HG03342 (cell line): Measurements from ENCODE around the gene ZNF174.
A peak's percentile ranks its signal among the peaks of the same experiment; 100 is the strongest.

Experiments
- ATAC-seq: cut with Tn5 transposase; IDR thresholded peaks from one replicate; pipeline ENCODE4 v1.9.1; 2021; ENCODE audit warnings: mild to moderate bottlenecking, moderate library complexity; ENCODE audit not compliant: unreplicated experiment

The ZNF174 gene

DNA sequence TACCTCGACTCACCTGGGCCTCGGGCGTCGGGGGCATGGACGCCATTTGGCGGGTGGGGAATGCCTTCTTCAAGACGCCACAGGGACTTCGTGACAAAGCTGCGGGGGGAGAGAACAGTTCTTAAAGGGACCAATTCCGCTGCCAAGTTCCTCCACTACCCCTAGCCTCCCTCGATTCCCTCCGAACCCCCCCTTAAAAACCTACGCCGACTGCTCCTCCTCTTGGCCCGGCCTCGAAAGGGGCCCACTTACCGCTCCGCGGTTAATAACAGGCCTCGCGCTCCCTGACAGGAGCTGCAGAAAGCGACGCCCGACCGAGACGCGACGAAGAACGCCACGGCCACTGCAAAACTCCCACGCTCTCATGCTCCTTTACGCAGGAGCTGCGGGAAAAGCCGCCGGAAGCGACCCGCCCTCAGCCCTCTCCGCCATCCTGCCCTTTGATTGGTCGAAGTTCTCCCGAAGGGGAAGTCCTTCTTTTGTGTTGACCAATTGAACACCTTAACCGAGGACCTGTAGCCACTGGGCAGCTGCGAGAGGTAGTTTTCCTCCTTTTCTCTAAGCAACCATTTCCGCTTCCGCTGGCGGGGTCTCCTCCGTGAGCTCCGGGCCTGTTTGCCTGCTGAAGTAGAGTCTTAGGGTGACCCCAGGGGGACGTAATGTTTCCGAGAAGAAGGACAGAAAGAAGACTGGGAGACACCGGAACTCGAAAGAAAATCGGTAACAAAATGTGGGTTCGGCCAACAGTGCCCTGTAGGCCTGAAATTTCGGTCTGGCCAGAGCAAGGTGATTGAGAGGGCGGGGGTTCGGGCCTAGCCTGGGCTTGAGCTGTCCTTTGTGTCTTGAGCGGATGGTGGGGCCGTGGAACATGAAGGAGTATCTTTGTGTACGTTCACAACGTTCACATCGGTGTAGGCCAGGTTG is 42.4 kb downstream of the ZNF174 start, which contains the start of the genes NAA60 and ZNF597:
TSS of gene NAA60 (plus strand) at position 573 of the 924 bp plus-strand sequence. CDS start 32,548 bp downstream, outside the sequence.
TSS of gene ZNF597 (minus strand) at position 397 of the 924 bp plus-strand sequence. CDS start at position 46, 351 bp downstream.
- ATAC-seq = peak; percentile 93

DNA sequence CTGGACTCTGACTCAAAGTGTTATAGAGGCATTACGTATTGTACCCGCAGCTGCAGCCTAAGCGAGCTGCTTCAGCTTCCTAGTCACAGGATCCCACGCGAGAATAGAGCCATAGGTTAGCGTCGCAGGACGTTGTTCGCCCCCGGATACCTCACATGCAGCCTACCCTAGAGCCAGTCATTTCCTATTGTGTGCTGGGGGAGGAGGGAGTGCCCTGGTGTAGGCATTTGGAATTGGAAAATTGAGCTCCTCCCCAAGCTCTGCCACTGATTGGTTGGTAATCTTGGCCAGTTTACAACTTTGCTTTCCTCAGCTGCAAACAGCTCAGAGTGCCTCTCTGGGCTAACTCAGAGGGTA is 43.0 kb downstream of the ZNF174 start:
- ATAC-seq = peak; percentile 28

DNA sequence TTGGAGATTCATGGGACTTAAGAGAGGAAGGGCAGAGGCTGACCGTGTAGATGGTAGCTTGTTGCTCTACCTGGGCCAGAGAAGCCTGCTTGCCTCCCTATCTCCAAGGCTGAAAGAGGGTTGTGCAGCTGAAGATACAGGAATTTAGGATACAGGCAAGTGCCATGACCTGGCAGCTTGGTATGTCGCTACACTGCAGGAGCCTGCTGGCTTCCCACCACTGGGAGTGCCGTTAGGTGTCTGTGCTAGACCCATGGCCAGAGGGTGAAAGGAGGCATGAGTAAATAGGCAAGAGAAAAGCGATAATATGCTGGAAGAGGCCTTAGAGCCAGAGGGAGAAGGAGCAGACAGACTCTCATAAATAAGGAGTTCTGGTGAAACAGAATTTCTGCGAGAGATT is 53.1 kb downstream of the ZNF174 start:
- ATAC-seq = no peak

DNA sequence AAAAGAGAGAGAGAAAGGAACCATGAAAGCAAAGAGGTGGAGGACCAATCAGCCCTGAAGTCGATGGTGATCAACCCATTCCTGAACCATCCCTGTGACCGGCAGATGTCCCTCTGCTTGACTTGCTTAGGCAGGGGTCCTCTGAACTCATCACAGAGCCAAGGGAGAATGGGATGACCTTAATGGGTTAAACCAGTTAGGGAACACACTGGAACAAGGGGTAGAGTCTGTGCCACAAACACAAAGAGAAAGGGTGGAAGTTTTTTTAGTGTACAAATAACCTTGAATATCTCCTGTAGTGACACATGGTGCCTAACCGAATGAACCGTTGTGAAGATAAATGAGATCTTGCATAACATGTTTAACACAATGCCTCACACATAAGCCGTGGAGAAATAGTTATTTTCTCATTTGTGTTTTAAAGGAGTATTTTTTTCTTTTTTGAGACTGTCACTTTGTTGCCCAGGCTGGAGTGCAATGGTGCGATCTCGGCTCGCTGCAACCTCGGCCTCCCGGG is 53.7 kb downstream of the ZNF174 start:
- no peak for ATAC-seq

DNA sequence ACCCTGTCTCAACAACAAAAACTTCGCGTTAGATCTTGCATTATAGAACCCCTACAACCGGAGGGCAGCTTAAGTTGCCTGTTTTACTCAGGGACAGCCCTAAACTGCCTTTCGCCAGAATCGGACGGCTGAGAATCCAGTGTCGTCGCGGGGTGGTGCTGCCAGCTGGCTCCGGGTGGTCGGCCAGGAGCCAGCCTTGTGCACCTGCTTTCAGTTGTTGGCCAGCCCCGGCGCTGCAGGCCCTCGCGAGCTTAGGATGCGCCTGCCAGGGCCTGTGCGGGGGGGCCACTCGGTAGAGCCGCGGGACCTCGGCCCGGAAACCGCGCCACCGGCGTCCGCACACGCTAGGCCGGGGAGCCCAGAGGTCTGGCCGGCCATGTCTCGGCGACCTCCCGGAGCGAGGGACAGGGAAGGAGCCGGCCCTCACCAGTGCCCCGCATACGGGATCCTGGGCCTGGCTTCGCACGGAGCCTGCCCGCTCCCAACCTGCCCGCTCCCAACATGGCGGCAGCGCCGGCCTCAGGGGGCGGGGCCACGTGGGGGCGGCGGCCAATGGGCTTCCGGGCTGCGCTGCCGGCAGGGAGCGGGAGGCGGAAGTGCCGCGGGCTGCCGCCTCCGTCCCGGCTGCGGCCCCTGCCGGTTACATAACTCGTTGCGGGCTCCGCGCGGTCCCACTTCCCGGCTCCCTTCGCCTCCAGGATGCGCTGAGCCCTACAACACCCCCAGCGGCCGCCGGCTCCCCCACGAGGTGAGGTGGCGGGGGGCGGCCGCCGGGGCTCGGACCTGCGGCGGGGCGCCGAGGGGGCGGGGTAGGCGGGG is 56.6 kb downstream of the ZNF174 start:
- peak; percentile 79 for ATAC-seq

DNA sequence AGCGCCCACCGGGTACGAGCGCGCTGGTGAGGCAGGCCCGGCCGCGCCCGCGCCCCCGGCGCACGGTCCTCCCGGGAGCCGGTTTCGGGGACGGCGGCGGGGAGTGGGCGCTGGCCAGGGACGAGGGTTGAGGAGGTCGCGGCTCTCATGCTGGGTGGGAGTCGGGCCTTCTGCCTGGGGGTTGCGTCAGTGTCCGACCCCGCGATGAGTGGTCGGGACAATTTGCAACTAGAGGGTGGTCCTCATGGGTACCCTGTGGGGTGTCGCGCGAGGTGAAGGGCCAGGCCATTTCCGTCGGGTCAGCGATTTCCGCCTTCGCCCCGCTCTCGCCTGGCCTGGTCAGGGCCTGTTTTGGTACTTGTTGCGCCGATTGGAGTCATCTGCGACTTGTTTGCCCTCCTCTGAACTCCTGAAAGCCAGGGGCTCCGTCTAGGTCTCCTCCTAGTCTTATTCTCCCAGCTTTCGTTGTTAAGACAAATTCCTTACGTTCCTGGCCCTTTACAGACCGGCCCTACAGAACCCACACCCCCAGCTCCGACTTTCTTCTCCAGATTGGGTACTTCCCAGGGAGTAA is 57.4 kb downstream of the ZNF174 start:
- ATAC-seq = peak; percentile 7

DNA sequence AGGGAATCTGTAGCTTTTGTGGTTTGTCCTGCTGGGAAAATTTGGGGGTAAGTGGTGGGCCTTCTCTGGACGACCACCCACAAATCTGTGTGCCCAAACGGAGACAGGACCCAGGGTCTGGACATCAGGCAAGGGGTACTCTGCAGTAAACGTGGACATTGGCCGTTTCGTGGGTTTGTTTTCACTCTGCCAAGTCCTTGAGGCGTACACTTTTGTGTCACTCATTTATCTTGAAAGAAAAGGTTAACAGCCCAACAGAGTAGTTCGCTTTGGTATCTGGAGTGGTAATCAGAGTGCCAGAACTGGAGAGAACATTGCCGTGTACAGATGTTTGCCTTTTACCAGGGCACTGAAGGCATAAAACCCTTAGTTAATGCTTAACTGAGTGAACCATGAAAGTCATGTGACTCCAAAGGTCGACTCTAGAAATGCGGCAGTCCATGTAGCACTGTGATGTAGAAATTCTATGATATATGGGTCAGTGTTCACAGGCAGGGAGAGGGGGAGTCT is 57.9 kb downstream of the ZNF174 start:
- ATAC-seq = no peak
